Stimulated activated CD8-positive, alpha-beta memory T cell treated with anti-CD3 and anti-CD28 coated beads, Interleukin-15, amount 100 ng/mL, for 48 hours (primary cell): Measurements from ENCODE around the gene ATG2B.

Experiments used
- DNase-seq, 2 donors: peaks; one replicate each; pipeline ENCODE4 v3.0.0-alpha.2; 2020; ENCODE audit warnings: low read depth in 2 of 2

ATG2B gene

GRCh38 chr14:96272777-96273473 lies 90.2 kb downstream of the ATG2B start:
- DNase-seq: no peak

GRCh38 chr14:96271421-96271762 lies 91.7 kb downstream of the ATG2B start:
- DNase-seq: no peak

- DNase-seq: no peak
Observed at GRCh38 chr14:96270565-96271420, 92.3 kb downstream of the ATG2B start.

GRCh38 chr14:96269359-96269710 lies 93.8 kb downstream of the ATG2B start:
- DNase-seq: no peak

GRCh38 chr14:96268431-96269358 lies 94.4 kb downstream of the ATG2B start:
- DNase-seq: no peak

GRCh38 chr14:96267916-96268315 lies 95.2 kb downstream of the ATG2B start:
- DNase-seq: no peak

- no peak for DNase-seq
Observed at GRCh38 chr14:96267336-96267735, 95.8 kb downstream of the ATG2B start.

GRCh38 chr14:96265383-96266095 lies 97.6 kb downstream of the ATG2B start:
- DNase-seq: no peak

- DNase-seq: no peak
Observed at GRCh38 chr14:96264853-96265252, 98.3 kb downstream of the ATG2B start.

GRCh38 chr14:96264200-96264553 lies 99.0 kb downstream of the ATG2B start:
- no peak for DNase-seq

GRCh38 chr14:96263347-96264199 lies 99.6 kb downstream of the ATG2B start:
- no peak for DNase-seq

- no peak for DNase-seq
Observed at GRCh38 chr14:96261772-96262655, 101.1 kb downstream of the ATG2B start.

GRCh38 chr14:96261053-96261452 lies 102.1 kb downstream of the ATG2B start:
- no peak for DNase-seq

GRCh38 chr14:96260341-96260821 lies 102.8 kb downstream of the ATG2B start:
- no peak for DNase-seq

GRCh38 chr14:96257900-96258299 lies 105.2 kb downstream of the ATG2B start:
- no peak for DNase-seq

GRCh38 chr14:96257056-96257455 lies 106.1 kb downstream of the ATG2B start:
- no peak for DNase-seq

GRCh38 chr14:96256407-96256806 lies 106.7 kb downstream of the ATG2B start:
- DNase-seq: no peak

- DNase-seq: no peak
Observed at GRCh38 chr14:96255501-96256366, 107.4 kb downstream of the ATG2B start, which contains the start of gene BDKRB1. BDKRB1 (plus strand) TSS chr14:96256210; CDS start chr14:96263683, 7,473 bp downstream.
